ENCODE measurements around the gene HRH1.
"Not testable (repeated sequence)": the region's sequence is repeated elsewhere in the genome, so short reads cannot be mapped to it uniquely, and the experiment has no call there.

HRH1 gene

GRCh38 chr3:11246663-11246970 is 92.3 kb downstream of the HRH1 start:
- no peak for TF ChIP-seq CTCF (IDR thresholded peaks at IDR 0.05; ENCODE audit: extremely low read depth, missing control alignments)
- DNase-seq (ENCODE audit: low spot score), result no peak

- no peak for DNase-seq (ENCODE audit: low spot score)
- TF ChIP-seq CTCF (IDR thresholded peaks at IDR 0.05; ENCODE audit: extremely low read depth, missing control alignments), result no peak
Measured at GRCh38 chr3:11247362-11247761, 93.1 kb downstream of the HRH1 start.

- no peak for DNase-seq (ENCODE audit: low spot score)
- TF ChIP-seq CTCF (IDR thresholded peaks at IDR 0.05; ENCODE audit: extremely low read depth, missing control alignments), result no peak
Measured at GRCh38 chr3:11248596-11248995, 94.3 kb downstream of the HRH1 start.

- no peak for DNase-seq (ENCODE audit: low spot score)
- TF ChIP-seq CTCF (IDR thresholded peaks at IDR 0.05; ENCODE audit: extremely low read depth, missing control alignments), result no peak
Measured at GRCh38 chr3:11250902-11251806, 96.9 kb downstream of the HRH1 start.

- no peak for TF ChIP-seq CTCF (IDR thresholded peaks at IDR 0.05; ENCODE audit: extremely low read depth, missing control alignments)
Measured at GRCh38 chr3:11251807-11252176, 97.5 kb downstream of the HRH1 start.

GRCh38 chr3:11254876-11255275 is 100.6 kb downstream of the HRH1 start:
- TF ChIP-seq CTCF (IDR thresholded peaks at IDR 0.05; ENCODE audit: extremely low read depth, missing control alignments), result no peak
- DNase-seq (ENCODE audit: low spot score), result no peak

More at GRCh38 chr3:11251807-11252176, 97.5 kb downstream of the HRH1 start:
- no peak for DNase-seq (ENCODE audit: low spot score)

- not testable (repeated sequence) for DNase-seq (ENCODE audit: low spot score)
Measured at GRCh38 chr3:11255537-11255936, 101.2 kb downstream of the HRH1 start.

GRCh38 chr3:11258958-11259357 is 104.7 kb downstream of the HRH1 start:
- no peak for TF ChIP-seq CTCF (IDR thresholded peaks at IDR 0.05; ENCODE audit: extremely low read depth, missing control alignments)
- no peak for DNase-seq (ENCODE audit: low spot score)

Measured in GM20000 (cell line).